ENCODE measurements around the gene CRIM1.

- TF ChIP-seq YY1 (IDR thresholded peaks at IDR 0.05; ENCODE audit: insufficient read depth, insufficient read length) (no peak), ZNF274 (IDR thresholded peaks at IDR 0.05; ENCODE audit: low read depth, low read length) (no peak), SUZ12 (IDR thresholded peaks at IDR 0.05; ENCODE audit: extremely low read depth, insufficient read depth, insufficient read length) (no peak)
Observed at GRCh38 chr2:36528274-36528673, 172.7 kb downstream of the CRIM1 start.
